Breast epithelium (tissue), 3 donors: Measurements from ENCODE around the gene PRSS12.

Source experiments
- POLR2A ChIP-seq: fragments of 450-650 bp; IDR thresholded peaks from one replicate; pipeline ENCODE4 v1.6.1; 2016; ENCODE audit warnings: antibody characterized with exemption, mild to moderate bottlenecking, moderate library complexity
- TF ChIP-seq, protein P1 (sequence below), 3 donors: fragments of 450-650 bp; IDR thresholded peaks; one replicate each; pipeline ENCODE4 v1.5.1; 2016 to 2017; ENCODE audit warnings: antibody characterized with exemption in 3 of 3, mild to moderate bottlenecking in 3 of 3, moderate library complexity in 3 of 3

DNA sequence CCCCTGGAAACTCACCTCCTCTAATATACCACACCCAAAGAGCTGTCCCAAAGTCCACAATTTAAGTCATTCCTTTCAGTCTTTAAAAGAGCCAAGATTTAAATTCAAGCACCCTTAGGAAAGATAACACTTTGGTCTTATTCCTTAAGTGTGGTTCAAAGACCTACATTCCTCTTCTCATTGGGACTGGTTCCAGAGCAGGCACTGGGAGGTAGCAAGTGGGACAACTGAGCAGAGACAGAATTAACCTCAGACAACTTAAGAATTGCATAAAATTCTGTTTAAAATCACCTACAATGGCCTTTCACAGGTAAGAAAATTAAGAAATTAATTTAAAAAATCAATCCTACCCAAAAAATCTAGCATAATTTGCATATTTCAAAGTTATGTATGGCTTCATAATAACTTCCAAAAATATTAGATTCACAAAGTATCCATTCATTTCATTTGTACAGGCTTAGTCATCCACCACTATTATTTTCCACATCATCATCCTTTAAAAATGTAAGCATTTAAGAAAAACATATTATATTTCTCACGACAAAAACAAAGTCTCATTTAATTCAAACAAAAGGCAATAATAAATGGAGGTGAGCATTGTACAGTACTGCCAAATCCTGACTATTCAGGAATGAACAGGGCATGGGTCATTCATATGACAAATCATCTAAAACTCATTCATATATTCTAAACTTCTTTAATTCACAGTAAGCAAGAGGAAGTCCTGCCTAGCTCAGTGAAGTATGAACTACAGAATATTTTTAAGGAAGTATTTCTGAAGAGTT lies 13.6 kb downstream of the PRSS12 start:
- TF ChIP-seq, protein P1, sequence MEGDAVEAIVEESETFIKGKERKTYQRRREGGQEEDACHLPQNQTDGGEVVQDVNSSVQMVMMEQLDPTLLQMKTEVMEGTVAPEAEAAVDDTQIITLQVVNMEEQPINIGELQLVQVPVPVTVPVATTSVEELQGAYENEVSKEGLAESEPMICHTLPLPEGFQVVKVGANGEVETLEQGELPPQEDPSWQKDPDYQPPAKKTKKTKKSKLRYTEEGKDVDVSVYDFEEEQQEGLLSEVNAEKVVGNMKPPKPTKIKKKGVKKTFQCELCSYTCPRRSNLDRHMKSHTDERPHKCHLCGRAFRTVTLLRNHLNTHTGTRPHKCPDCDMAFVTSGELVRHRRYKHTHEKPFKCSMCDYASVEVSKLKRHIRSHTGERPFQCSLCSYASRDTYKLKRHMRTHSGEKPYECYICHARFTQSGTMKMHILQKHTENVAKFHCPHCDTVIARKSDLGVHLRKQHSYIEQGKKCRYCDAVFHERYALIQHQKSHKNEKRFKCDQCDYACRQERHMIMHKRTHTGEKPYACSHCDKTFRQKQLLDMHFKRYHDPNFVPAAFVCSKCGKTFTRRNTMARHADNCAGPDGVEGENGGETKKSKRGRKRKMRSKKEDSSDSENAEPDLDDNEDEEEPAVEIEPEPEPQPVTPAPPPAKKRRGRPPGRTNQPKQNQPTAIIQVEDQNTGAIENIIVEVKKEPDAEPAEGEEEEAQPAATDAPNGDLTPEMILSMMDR (IDR thresholded peaks at IDR 0.05) = no peak
- no peak for TF ChIP-seq POLR2A
